IMR-90 (cell line): ENCODE data around the gene OTOG. TPM values are rescaled to one million over a fixed set of nuclear protein-coding genes. Genes with fewer than 3 reads are reported as not detected.

Experiments used
- ATAC-seq: fragments of 200-7000 bp; cut with Tn5 transposase; 2 replicates; pipeline ENCODE4 v1.9.1; 2020; ENCODE audit warnings: low read depth, mild to moderate bottlenecking, moderate library complexity
- BruUV-seq: library from RNA; stranded (reverse); fragments of 400-500 nt; replicated peaks from 2 replicates; lab custom pipeline; 2021; lab: Mats Ljungman, UMichigan
- CTCF ChIA-PET: fragments of 300-600 bp; formaldehyde crosslinking; extraction: SDS; loops from one replicate; lab custom pipeline; 2021; ENCODE audit warnings: antibody characterized with exemption; lab: Yijun Ruan, JAX
- POLR2A ChIA-PET: fragments of 300-600 bp; sonication (Branson Sonifier 250); formaldehyde crosslinking; loops from one replicate; lab custom pipeline; 2022; ENCODE audit warnings: antibody characterized with exemption; ENCODE audit not compliant: unreplicated experiment; lab: Charles Lee
- DNase-seq: peaks from one replicate; pipeline ENCODE4 v3.0.0; 2013
- H2AFZ ChIP-seq: replicated peaks from 2 replicates; pipeline ENCODE3; 2013; ENCODE audit warnings: low read length, mild to moderate bottlenecking; ENCODE audit not compliant: poor library complexity
- H2AK5ac ChIP-seq: 2 replicates; pipeline ENCODE4 v1.6.1; 2013; ENCODE audit warnings: low read depth, low read length, inconsistent platforms
- H2AK9ac ChIP-seq: replicated peaks from 2 replicates; pipeline ENCODE3; 2013; ENCODE audit warnings: mild to moderate bottlenecking, low read depth, low read length, moderate library complexity; ENCODE audit not compliant: poor library complexity
- H2BK120ac ChIP-seq: 2 replicates; pipeline ENCODE4 v1.6.1; 2013; ENCODE audit warnings: low read depth, low read length, inconsistent platforms
- H2BK15ac ChIP-seq: 3 replicates; pipeline ENCODE4 v1.6.1; 2013; ENCODE audit warnings: low read depth, low read length, inconsistent platforms
- H2BK20ac ChIP-seq: 2 replicates; pipeline ENCODE4 v1.6.1; 2013; ENCODE audit warnings: low read depth, mild to moderate bottlenecking, inconsistent platforms, low read length, moderate library complexity
- H2BK5ac ChIP-seq: 2 replicates; pipeline ENCODE4 v1.6.1; 2013; ENCODE audit warnings: mild to moderate bottlenecking, low read depth, low read length, inconsistent platforms; ENCODE audit not compliant: poor library complexity, severe bottlenecking
- H3K14ac ChIP-seq: replicated peaks from 2 replicates; pipeline ENCODE4 v1.6.1; 2013; ENCODE audit warnings: low read depth, low read length, inconsistent platforms
- H3K18ac ChIP-seq: 2 replicates; pipeline ENCODE4 v1.6.1; 2013; ENCODE audit warnings: low read depth, low read length, control low read depth
- H3K23ac ChIP-seq: 2 replicates; pipeline ENCODE4 v1.6.1; 2013; ENCODE audit warnings: low read depth, low read length, inconsistent platforms
- H3K27ac ChIP-seq: 2 replicates; pipeline ENCODE4 v1.5.1; 2013; ENCODE audit warnings: mild to moderate bottlenecking, control low read depth, low read length; ENCODE audit not compliant: insufficient read depth
- H3K27me3 ChIP-seq: 2 replicates; pipeline ENCODE4 v1.6.1; 2013; ENCODE audit warnings: low read length; ENCODE audit not compliant: control insufficient read depth, insufficient read depth
- H3K36me3 ChIP-seq: 2 replicates; pipeline ENCODE4 v1.6.1; 2013; ENCODE audit warnings: low read length, mixed read lengths; ENCODE audit not compliant: control insufficient read depth, insufficient read depth
- H3K4ac ChIP-seq: 2 replicates; pipeline ENCODE4 v1.6.1; 2013; ENCODE audit warnings: low read depth, low read length, inconsistent platforms
- H3K4me1 ChIP-seq: 2 replicates; pipeline ENCODE4 v1.6.1; 2013; ENCODE audit warnings: low read length, mixed read lengths; ENCODE audit not compliant: control insufficient read depth, insufficient read depth
- H3K4me2 ChIP-seq: 2 replicates; pipeline ENCODE4 v1.6.1; 2013; ENCODE audit warnings: low read depth, mild to moderate bottlenecking, control low read depth, low read length, moderate library complexity
- H3K4me3 ChIP-seq: 2 replicates; pipeline ENCODE4 v1.5.1; 2013; ENCODE audit warnings: low read depth, mild to moderate bottlenecking, control low read depth, low read length, moderate library complexity; ENCODE audit not compliant: insufficient read depth
- H3K56ac ChIP-seq: 2 replicates; pipeline ENCODE4 v1.6.1; 2013; ENCODE audit warnings: low read length, inconsistent platforms; ENCODE audit not compliant: insufficient read depth; ENCODE audit errors: extremely low read depth
- H3K79me1 ChIP-seq, 2 experiments: 2 replicates each; pipeline ENCODE4 v1.6.1; 2013; ENCODE audit warnings: low read length in 2 of 2, inconsistent platforms in 1 of 2, low read depth in 1 of 2
- H3K9ac ChIP-seq: 2 replicates; pipeline ENCODE4 v1.6.1; 2013; ENCODE audit warnings: low read depth, low read length, control low read depth
- H3K9me1 ChIP-seq: 2 replicates; pipeline ENCODE4 v1.6.1; 2013; ENCODE audit warnings: low read length, inconsistent platforms; ENCODE audit not compliant: insufficient read depth
- H3K9me3 ChIP-seq: 2 replicates; pipeline ENCODE4 v1.6.1; 2013; ENCODE audit warnings: low read length; ENCODE audit not compliant: control insufficient read depth, insufficient read depth
- H4K20me1 ChIP-seq: 2 replicates; pipeline ENCODE4 v1.6.1; 2013; ENCODE audit warnings: low read length, inconsistent platforms; ENCODE audit not compliant: insufficient read depth
- H4K5ac ChIP-seq: 2 replicates; pipeline ENCODE4 v1.6.1; 2013; ENCODE audit warnings: mild to moderate bottlenecking, low read depth, low read length, control low read depth
- H4K8ac ChIP-seq, 2 experiments: 2 replicates each; pipeline ENCODE4 v1.6.1; 2013; ENCODE audit warnings: low read depth in 2 of 2, low read length in 2 of 2, control low read depth in 1 of 2, inconsistent platforms in 1 of 2
- H4K91ac ChIP-seq: 2 replicates; pipeline ENCODE4 v1.6.1; 2013; ENCODE audit warnings: low read depth, low read length, inconsistent platforms; ENCODE audit not compliant: insufficient read depth
- BHLHE40 ChIP-seq: fragments of 150-350 bp; IDR thresholded peaks from 2 replicates; pipeline ENCODE4 v1.6.1; 2016; ENCODE audit warnings: mild to moderate bottlenecking, low read depth, low read length
- CEBPB ChIP-seq: IDR thresholded peaks from 2 replicates; pipeline ENCODE4 v1.6.1; 2012; ENCODE audit warnings: low read depth, low read length, improper control_type of control experiment
- CHD1 ChIP-seq: IDR thresholded peaks from 2 replicates; pipeline ENCODE4 v1.6.1; 2012; ENCODE audit warnings: low read depth, low read length, improper control_type of control experiment
- FOS ChIP-seq: fragments of 150-350 bp; IDR thresholded peaks from 2 replicates; pipeline ENCODE4 v1.6.1; 2016; ENCODE audit warnings: low read depth, low read length
- MAFK ChIP-seq: IDR thresholded peaks from 2 replicates; pipeline ENCODE4 v1.6.1; 2012; ENCODE audit warnings: low read depth, low read length, improper control_type of control experiment
- MAZ ChIP-seq: IDR thresholded peaks from 2 replicates; pipeline ENCODE4 v1.6.1; 2012; ENCODE audit warnings: low read depth, mild to moderate bottlenecking, low read length, improper control_type of control experiment, moderate library complexity, borderline replicate concordance
- MXI1 ChIP-seq: IDR thresholded peaks from 2 replicates; pipeline ENCODE4 v1.6.1; 2012; ENCODE audit warnings: low read depth, mild to moderate bottlenecking, low read length, moderate library complexity, borderline replicate concordance
- NFE2L2 ChIP-seq: fragments of 150-350 bp; IDR thresholded peaks from 2 replicates; pipeline ENCODE4 v1.6.1; 2016; ENCODE audit warnings: low read depth, mild to moderate bottlenecking, low read length
- POLR2A ChIP-seq: IDR thresholded peaks from 2 replicates; pipeline ENCODE4 v1.6.1; 2012; ENCODE audit warnings: mild to moderate bottlenecking, low read depth, low read length
- RAD21 ChIP-seq: IDR thresholded peaks from 2 replicates; pipeline ENCODE4 v1.6.1; 2012; ENCODE audit warnings: low read length, improper control_type of control experiment
- RCOR1 ChIP-seq: IDR thresholded peaks from 2 replicates; pipeline ENCODE4 v1.6.1; 2012; ENCODE audit warnings: mild to moderate bottlenecking, low read length, improper control_type of control experiment; ENCODE audit not compliant: insufficient replicate concordance
- RFX5 ChIP-seq: IDR thresholded peaks from 2 replicates; pipeline ENCODE4 v1.8.0; 2012; ENCODE audit warnings: low read depth, mild to moderate bottlenecking, low read length, moderate library complexity
- SMC3 ChIP-seq: fragments of 150-350 bp; IDR thresholded peaks from 2 replicates; pipeline ENCODE4 v1.6.1; 2016; ENCODE audit warnings: low read depth, mild to moderate bottlenecking, antibody characterized with exemption, low read length, moderate library complexity
- WGBS, 2 experiments: methylation state at CpG; one replicate each; pipeline versions ENCODE4 v1.1.5 to v1.1.7; 2013; ENCODE audit warnings: missing lambda C conversion rate in 2 of 2; ENCODE audit not compliant: insufficient read length in 1 of 2; ENCODE audit errors: extremely low coverage in 2 of 2; 5-methylcytosine and 5-hydroxymethylcytosine counted together
- dilution Hi-C: fragments of 300-500 bp; cut with HindIII; formaldehyde crosslinking; loops from one replicate; pipeline ENCODE4 v1.14.3; 2018; ENCODE audit warnings: low sequenced_read_pairs; ENCODE audit not compliant: unreplicated experiment
- in situ Hi-C: fragments of 300-500 bp; cut with MboI; formaldehyde crosslinking; loops from 3 replicates; pipeline ENCODE4 v1.14.3; 2019; ENCODE audit warnings: low sequenced_read_pairs, inconsistent platforms, mixed read lengths
- intact Hi-C: fragments of 100-400 bp; cut with micrococcal nuclease; formaldehyde crosslinking; loops from 2 replicates; pipeline ENCODE4 v1.10.0; 2022
- polyA plus RNA-seq, 3 experiments: library from polyadenylated mRNA; depleted of rRNA; stranded (reverse); fragments of >200 nt; gene quantifications; 2 replicates each; pipeline ENCODE4 v1.2.3, GENCODE V29; 2012; ENCODE audit warnings: low replicate concordance in 1 of 3
- total RNA-seq: library from RNA; depleted of rRNA; stranded (reverse); fragments of >200 nt; gene quantifications from 2 replicates; pipeline ENCODE4 v1.2.3, GENCODE V29; 2012
- TF ChIP-seq, protein P1 (sequence below): fragments of 150-350 bp; IDR thresholded peaks from 2 replicates; pipeline ENCODE4 v1.6.1; 2017; ENCODE audit warnings: mild to moderate bottlenecking, antibody characterized with exemption, low read length, low read depth
- TF ChIP-seq, protein P2 (sequence below): conservative IDR thresholded peaks from 2 replicates; pipeline ENCODE4 v1.5.1; 2012; ENCODE audit warnings: mild to moderate bottlenecking, low read depth, low read length, improper control_type of control experiment
- TF ChIP-seq, protein P3 (sequence below): fragments of 150-350 bp; IDR thresholded peaks from 2 replicates; pipeline ENCODE4 v1.6.1; 2016; ENCODE audit warnings: low read depth, mild to moderate bottlenecking, low read length, moderate library complexity, borderline replicate concordance

Gene OTOG
- total and polyA plus RNA-seq, 2 of the 4 experiments (the other 2 are of a cell fraction): not detected

DNA sequence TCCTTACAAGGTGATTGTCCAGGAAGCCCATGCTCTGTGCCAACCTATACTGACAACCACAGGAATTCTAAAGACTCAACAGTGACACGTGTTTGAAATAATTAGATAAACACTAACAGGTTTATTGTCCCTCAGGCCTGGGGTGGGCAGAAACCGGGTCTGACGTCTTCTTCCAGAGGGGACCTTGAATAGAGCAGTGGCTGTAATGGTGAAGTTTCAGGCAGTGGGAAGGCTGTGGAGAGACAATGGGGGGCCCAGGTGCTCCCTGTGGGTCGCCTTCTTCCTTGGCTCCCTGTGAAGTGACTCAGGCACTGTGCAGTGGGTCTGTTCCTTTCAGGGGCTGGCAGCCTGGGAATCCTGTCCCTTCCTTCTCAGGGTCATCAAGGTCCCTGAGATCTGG lies 54.6 kb downstream of the OTOG start:
- Histone ChIP-seq H2AK5ac (no peak overlapping the region), H3K36me3 (no peaks in the 10 kb centered on the region), H3K4ac (no peak overlapping the region), H3K9me3 (no peaks in the 10 kb centered on the region), H3K18ac (no peak overlapping the region), H4K20me1 (no peaks in the 10 kb centered on the region), H3K23ac (no peak overlapping the region), H2AFZ (no peak overlapping the region), H4K5ac (no peak overlapping the region), H2BK120ac (no peak overlapping the region), H3K9me1 (no peaks in the 10 kb centered on the region), H3K9ac (no peak overlapping the region), H2BK20ac (no peak overlapping the region), H2AK9ac (no peak overlapping the region), H3K4me1 (no peaks in the 10 kb centered on the region), H4K8ac (no peak overlapping the region), H3K4me3 (no peak overlapping the region), H3K27ac (no peak overlapping the region), H4K91ac (no peak overlapping the region), H3K4me2 (no peak overlapping the region), H3K14ac (no peak overlapping the region), H2BK5ac (no peak overlapping the region), H2BK15ac (no peak overlapping the region), H3K27me3 (peaks cover 7% of the 10 kb centered on the region; the same call in 1 of the 2 replicates), H3K56ac (no peak overlapping the region), H3K79me1 (no peaks in the 10 kb centered on the region)
- dilution Hi-C loops (no loop called here), intact Hi-C loops (no loop called here), in situ Hi-C loops (no loop called here)
- BruUV-seq: no TSS peak
- 83% methylated on average over 1 of the region's 4 CpGs; no CpG with 5 or more reads in 1 of the 2 experiments for WGBS, 2 experiments
- ATAC-seq (no peak), DNase-seq (no peak)
- POLR2A ChIA-PET: no interaction called here
- TF ChIP-seq RCOR1 (no peak), RFX5 (no peak), BHLHE40 (no peak), CHD1 (no peak), RAD21 (no peak), FOS (no peak), NFE2L2 (no peak), MXI1 (no peak), MAFK (no peak), MAZ (no peak), POLR2A (no peak), CEBPB (no peak), SMC3 (no peak)
- TF ChIP-seq, protein P1, sequence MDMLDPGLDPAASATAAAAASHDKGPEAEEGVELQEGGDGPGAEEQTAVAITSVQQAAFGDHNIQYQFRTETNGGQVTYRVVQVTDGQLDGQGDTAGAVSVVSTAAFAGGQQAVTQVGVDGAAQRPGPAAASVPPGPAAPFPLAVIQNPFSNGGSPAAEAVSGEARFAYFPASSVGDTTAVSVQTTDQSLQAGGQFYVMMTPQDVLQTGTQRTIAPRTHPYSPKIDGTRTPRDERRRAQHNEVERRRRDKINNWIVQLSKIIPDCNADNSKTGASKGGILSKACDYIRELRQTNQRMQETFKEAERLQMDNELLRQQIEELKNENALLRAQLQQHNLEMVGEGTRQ: no peak
- TF ChIP-seq, protein P2, sequence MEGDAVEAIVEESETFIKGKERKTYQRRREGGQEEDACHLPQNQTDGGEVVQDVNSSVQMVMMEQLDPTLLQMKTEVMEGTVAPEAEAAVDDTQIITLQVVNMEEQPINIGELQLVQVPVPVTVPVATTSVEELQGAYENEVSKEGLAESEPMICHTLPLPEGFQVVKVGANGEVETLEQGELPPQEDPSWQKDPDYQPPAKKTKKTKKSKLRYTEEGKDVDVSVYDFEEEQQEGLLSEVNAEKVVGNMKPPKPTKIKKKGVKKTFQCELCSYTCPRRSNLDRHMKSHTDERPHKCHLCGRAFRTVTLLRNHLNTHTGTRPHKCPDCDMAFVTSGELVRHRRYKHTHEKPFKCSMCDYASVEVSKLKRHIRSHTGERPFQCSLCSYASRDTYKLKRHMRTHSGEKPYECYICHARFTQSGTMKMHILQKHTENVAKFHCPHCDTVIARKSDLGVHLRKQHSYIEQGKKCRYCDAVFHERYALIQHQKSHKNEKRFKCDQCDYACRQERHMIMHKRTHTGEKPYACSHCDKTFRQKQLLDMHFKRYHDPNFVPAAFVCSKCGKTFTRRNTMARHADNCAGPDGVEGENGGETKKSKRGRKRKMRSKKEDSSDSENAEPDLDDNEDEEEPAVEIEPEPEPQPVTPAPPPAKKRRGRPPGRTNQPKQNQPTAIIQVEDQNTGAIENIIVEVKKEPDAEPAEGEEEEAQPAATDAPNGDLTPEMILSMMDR: no peak
- TF ChIP-seq, protein P3, sequence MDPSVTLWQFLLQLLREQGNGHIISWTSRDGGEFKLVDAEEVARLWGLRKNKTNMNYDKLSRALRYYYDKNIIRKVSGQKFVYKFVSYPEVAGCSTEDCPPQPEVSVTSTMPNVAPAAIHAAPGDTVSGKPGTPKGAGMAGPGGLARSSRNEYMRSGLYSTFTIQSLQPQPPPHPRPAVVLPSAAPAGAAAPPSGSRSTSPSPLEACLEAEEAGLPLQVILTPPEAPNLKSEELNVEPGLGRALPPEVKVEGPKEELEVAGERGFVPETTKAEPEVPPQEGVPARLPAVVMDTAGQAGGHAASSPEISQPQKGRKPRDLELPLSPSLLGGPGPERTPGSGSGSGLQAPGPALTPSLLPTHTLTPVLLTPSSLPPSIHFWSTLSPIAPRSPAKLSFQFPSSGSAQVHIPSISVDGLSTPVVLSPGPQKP: no peak
- CTCF ChIA-PET: no interaction called here
